Stomach smooth muscle (tissue), 2 donors: ENCODE data around the gene NR4A3.
"Not testable (repeated sequence)": the region's sequence is repeated elsewhere in the genome, so short reads cannot be mapped to it uniquely, and the experiment has no call there.

ENCODE experiments used
- H3K27ac ChIP-seq: one replicate; pipeline ENCODE4 v1.7.0; 2013; ENCODE audit warnings: mild to moderate bottlenecking, low read length, inconsistent platforms
- H3K27me3 ChIP-seq, 2 donors: one replicate each; pipeline ENCODE4 v1.7.0; 2013; ENCODE audit warnings: low read length in 2 of 2; ENCODE audit not compliant: insufficient read depth in 2 of 2, control insufficient read depth in 1 of 2
- H3K36me3 ChIP-seq, 2 donors: one replicate each; pipeline ENCODE4 v1.7.0; 2013; ENCODE audit warnings: low read length in 2 of 2; ENCODE audit not compliant: control insufficient read depth in 2 of 2, insufficient read depth in 2 of 2
- H3K4me1 ChIP-seq: one replicate; pipeline ENCODE4 v1.7.0; 2013; ENCODE audit warnings: low read length; ENCODE audit not compliant: control insufficient read depth, insufficient read depth
- H3K4me3 ChIP-seq, 2 donors: one replicate each; pipeline ENCODE4 v1.7.0; 2013; ENCODE audit warnings: low read length in 2 of 2
- H3K9ac ChIP-seq, 2 donors: one replicate each; pipeline ENCODE4 v1.7.0; 2013; ENCODE audit warnings: low read length in 2 of 2, mild to moderate bottlenecking in 1 of 2
- H3K9me3 ChIP-seq, 2 donors: one replicate each; pipeline ENCODE4 v1.7.0; 2013; ENCODE audit warnings: low read length in 2 of 2; ENCODE audit not compliant: control insufficient read depth in 2 of 2
- donor health status: healthy.
- donor health status: Pancreatic carcinoma.

Gene NR4A3

GRCh38 chr9:99821396-99822108 is at the start of gene NR4A3:
TSS of gene NR4A3 (plus strand) at chr9:99821885. CDS start at chr9:99828043, 6,158 bp downstream.
- H3K4me3 ChIP-seq = peak within 1 kb of the TSS; percentile 85 to 92
- peaks cover 5 to 16% of the 10 kb centered on the region in 2 donors for H3K27me3 ChIP-seq
- peak within 1 kb of the TSS; percentile 87 to 94 for H3K9ac ChIP-seq
- H3K27ac ChIP-seq = peak within 1 kb of the TSS; percentile 94
- H3K4me1 ChIP-seq = peaks cover 38% of the 10 kb centered on the region
- H3K36me3 ChIP-seq = peaks cover 0 to 2% of the 10 kb centered on the region in 2 donors
- H3K9me3 ChIP-seq = no peaks in the 10 kb centered on the region

- Histone ChIP-seq H3K4me1 (no peaks in the 10 kb centered on the region), H3K27me3 (no peaks in the 10 kb centered on the region), H3K4me3 (no peak overlapping the region), H3K9me3 (no peaks in the 10 kb centered on the region), H3K9ac (no peak overlapping the region), H3K27ac (no peak overlapping the region), H3K36me3 (no peaks in the 10 kb centered on the region)
Observed at GRCh38 chr9:99773468-99774138, 48.1 kb upstream of the NR4A3 start.

- Histone ChIP-seq H3K27me3 (no peaks in the 10 kb centered on the region), H3K9ac (no peak overlapping the region), H3K4me3 (no peak overlapping the region), H3K36me3 (no peaks in the 10 kb centered on the region), H3K4me1 (no peaks in the 10 kb centered on the region), H3K27ac (no peak overlapping the region), H3K9me3 (no peaks in the 10 kb centered on the region)
Observed at GRCh38 chr9:99778308-99778707, 43.4 kb upstream of the NR4A3 start.

GRCh38 chr9:99778836-99779235 is 42.8 kb upstream of the NR4A3 start:
- no peaks in the 10 kb centered on the region for H3K36me3 ChIP-seq
- no peak overlapping the region for H3K9ac ChIP-seq
- H3K4me3 ChIP-seq = no peak overlapping the region
- no peaks in the 10 kb centered on the region for H3K27me3 ChIP-seq
- no peaks in the 10 kb centered on the region for H3K4me1 ChIP-seq
- no peak overlapping the region for H3K27ac ChIP-seq
- H3K9me3 ChIP-seq = no peaks in the 10 kb centered on the region

GRCh38 chr9:99779277-99779676 is 42.4 kb upstream of the NR4A3 start:
- H3K9me3 ChIP-seq = no peaks in the 10 kb centered on the region
- no peak overlapping the region for H3K4me3 ChIP-seq

GRCh38 chr9:99782349-99782748 is 39.3 kb upstream of the NR4A3 start:
- H3K4me1 ChIP-seq, H3K27me3 ChIP-seq, H3K27ac ChIP-seq, H3K9me3 ChIP-seq, H3K4me3 ChIP-seq, H3K36me3 ChIP-seq, H3K9ac ChIP-seq: not testable (repeated sequence)

More at GRCh38 chr9:99779277-99779676, 42.4 kb upstream of the NR4A3 start:
- Histone ChIP-seq H3K4me1 (no peaks in the 10 kb centered on the region), H3K9ac (no peak overlapping the region), H3K27me3 (no peaks in the 10 kb centered on the region), H3K27ac (no peak overlapping the region), H3K36me3 (no peaks in the 10 kb centered on the region)

- no peaks in the 10 kb centered on the region for H3K9me3 ChIP-seq
- H3K27me3 ChIP-seq = no peaks in the 10 kb centered on the region
- no peaks in the 10 kb centered on the region for H3K36me3 ChIP-seq
- no peaks in the 10 kb centered on the region for H3K4me1 ChIP-seq
- H3K9ac ChIP-seq = no peak overlapping the region
- no peak overlapping the region for H3K4me3 ChIP-seq
- H3K27ac ChIP-seq = no peak overlapping the region
Observed at GRCh38 chr9:99782962-99783718, 38.5 kb upstream of the NR4A3 start.

- no peaks in the 10 kb centered on the region for H3K36me3 ChIP-seq
- no peaks in the 10 kb centered on the region for H3K27me3 ChIP-seq
- H3K4me1 ChIP-seq = no peaks in the 10 kb centered on the region
- no peak overlapping the region for H3K27ac ChIP-seq
- H3K9me3 ChIP-seq = no peaks in the 10 kb centered on the region
- H3K9ac ChIP-seq = no peak overlapping the region
- no peak overlapping the region for H3K4me3 ChIP-seq
Observed at GRCh38 chr9:99783799-99784198, 37.9 kb upstream of the NR4A3 start.

- H3K4me3 ChIP-seq = no peak overlapping the region
- no peak overlapping the region for H3K27ac ChIP-seq
- no peak overlapping the region for H3K9ac ChIP-seq
- no peaks in the 10 kb centered on the region for H3K9me3 ChIP-seq
- H3K27me3 ChIP-seq = no peaks in the 10 kb centered on the region
- H3K36me3 ChIP-seq = no peaks in the 10 kb centered on the region
- H3K4me1 ChIP-seq = no peaks in the 10 kb centered on the region
Observed at GRCh38 chr9:99785010-99785590, 36.6 kb upstream of the NR4A3 start.

- H3K4me3 ChIP-seq = no peak overlapping the region
Observed at GRCh38 chr9:99787556-99787955, 34.1 kb upstream of the NR4A3 start.

More at GRCh38 chr9:99787556-99787955, 34.1 kb upstream of the NR4A3 start:
- Histone ChIP-seq H3K9ac (no peak overlapping the region), H3K36me3 (no peaks in the 10 kb centered on the region), H3K27ac (no peak overlapping the region), H3K4me1 (no peaks in the 10 kb centered on the region), H3K9me3 (no peaks in the 10 kb centered on the region), H3K27me3 (no peaks in the 10 kb centered on the region)
